NCI-H187 treated with DMSO at 0.1 percent for 48 hours (cell line): ENCODE results near the gene RHOA.

ENCODE experiments used
- DNase-seq: peaks from one replicate; lab custom pipeline; 2025; lab: John Stamatoyannopoulos, UW

Gene RHOA

DNA sequence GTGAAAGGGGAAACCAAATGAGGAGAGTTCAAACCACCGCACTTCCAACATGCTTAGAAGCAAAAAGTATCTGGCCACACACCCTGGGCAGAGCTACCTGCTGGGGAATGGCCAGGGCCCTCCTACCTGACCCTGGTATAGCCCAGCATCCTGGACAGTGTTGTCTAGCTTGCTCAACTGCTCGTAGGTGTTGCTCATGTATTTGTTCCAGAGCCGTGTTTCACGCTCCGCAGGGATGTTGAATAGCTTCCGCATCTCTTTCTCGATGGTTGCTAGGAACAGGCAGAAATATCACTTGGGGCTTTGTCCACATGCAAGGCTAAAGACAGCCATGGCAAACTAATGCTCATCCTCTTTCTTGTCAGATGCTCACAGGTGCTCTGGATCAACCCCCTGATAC is 87.0 kb downstream of the RHOA start:
- no peak for DNase-seq

DNA sequence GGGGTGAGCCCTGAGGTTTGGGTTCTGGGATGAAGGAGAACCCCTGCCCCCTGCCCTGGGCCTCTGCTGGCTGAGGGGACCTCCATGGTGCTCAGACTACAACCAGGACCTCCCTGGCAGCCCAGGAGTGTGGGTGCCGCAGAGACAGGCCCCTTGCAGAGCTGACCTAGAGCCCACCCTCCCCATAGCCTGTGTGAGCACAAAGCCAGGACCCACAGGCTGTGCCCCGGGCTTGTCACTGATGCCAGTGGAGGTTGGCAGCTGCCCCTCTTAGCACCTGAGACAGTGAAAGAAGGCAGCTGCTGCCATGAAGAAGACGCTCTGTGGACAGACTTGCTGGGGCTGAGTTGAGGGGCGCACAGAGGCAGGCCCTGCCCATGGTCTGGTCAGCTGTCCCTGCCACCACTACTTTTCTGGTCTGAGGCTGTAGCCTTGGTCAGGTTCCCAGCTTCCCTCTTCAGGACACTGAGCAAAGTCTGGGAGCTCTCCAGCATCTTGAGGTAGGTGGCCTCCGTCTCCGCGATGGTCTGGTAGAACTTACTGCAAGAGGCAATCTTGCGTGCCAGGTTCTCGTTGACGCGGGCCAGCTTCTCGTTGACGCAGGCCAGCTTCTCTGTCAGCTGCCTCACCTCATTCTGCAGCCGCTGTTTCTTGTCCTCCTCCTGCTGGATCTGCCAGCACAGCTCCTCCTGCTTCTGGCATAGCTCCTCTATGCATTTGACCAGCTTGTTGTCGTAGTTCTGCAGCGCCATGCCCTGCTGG is 94.9 kb downstream of the RHOA start:
- DNase-seq, result no peak

DNA sequence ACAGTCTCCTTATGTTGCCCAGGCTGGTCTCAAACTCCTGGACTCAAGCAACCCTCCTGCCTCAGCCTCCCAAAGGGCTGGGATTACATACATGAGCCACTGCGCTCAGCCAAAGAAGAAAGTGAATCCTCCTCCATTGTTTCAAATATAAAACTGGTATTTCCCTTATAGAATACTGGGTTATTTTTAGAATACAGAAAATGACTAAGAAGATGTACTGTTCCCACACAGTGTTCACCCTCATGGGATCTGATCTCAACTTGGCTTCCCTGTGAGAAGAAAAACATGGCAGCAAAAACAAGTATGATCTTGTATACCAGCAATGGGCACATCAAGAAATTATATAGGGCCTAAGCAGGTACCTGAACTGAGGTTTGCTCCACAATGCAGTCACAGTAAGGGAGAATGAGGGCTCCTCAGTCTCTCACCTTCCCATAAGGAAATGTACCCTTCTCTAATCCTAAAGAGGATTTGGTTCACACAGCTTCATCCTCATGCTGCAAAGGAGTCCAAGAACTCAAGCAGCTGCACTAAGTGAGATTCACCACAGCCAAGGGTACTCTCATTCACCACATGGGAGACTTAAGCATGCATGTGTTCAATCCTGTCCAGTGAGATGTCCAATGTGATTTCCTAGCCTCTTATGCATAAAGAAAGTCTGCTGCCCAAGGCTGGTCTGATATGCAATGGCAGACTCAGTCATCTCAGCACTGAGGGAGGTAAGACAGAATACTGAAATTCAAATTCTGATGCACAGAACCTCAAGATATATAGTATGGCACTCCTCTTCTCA is 97.7 kb downstream of the RHOA start:
- no peak for DNase-seq

DNA sequence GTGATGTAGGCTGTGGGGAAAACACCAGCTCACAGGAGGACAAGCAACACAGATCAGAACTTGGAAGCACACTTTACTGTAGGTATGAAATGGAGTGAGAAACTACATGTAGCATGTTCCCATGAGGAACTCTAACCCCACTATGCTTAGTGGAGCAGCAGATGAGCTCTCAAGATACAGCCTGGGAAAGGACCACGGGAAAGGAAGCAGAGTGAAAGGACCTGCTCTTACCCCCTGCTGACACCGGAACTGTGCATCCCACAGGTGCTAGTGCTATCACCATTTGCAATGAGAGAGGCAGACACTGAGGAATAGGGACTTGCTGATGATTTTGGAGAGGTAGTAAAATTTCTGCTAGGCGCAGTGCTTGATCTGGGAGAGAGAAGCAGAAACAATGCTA is 100.5 kb downstream of the RHOA start:
- no peak for DNase-seq

DNA sequence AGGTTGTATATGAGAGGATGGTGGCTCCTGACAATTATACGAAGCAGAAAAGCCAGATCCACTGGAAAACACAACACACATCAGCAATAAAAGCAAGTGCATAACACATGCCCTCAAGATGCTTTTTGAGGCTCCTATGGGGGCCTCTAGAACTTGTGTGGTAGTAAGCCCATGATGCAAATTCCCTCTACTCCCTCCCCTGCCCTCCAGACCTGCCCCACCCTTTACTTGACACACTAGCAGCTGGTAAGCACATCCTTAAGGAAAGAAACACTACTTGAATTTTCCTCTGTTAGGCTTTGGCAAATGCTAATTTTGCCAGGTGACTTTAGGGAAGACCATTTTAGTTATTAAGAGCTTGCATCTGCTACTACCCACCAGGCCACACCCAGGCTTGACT is 101.1 kb downstream of the RHOA start:
- DNase-seq, result no peak
